HepG2 (cell line): ENCODE results near the gene ODC1. TPM values are rescaled to one million over a fixed set of nuclear protein-coding genes. Genes with fewer than 3 reads are reported as not detected.

Experiments used
- ELF4 ChIP-seq: sonication (generic); formaldehyde crosslinking; IDR thresholded peaks from 2 replicates; pipeline ENCODE4 v1.5.0; 2020; ENCODE audit warnings: missing genetic modification reagents, mild to moderate bottlenecking, moderate library complexity, borderline replicate concordance
- GABPB1 ChIP-seq: IDR thresholded peaks from 2 replicates; pipeline ENCODE4 v1.6.1; 2016; ENCODE audit warnings: mild to moderate bottlenecking, missing genetic modification reagents, moderate library complexity, missing compliant biosample characterization
- HHEX ChIP-seq: IDR thresholded peaks from 2 replicates; pipeline ENCODE4 v1.6.1; 2016; ENCODE audit warnings: control low read depth
- MXD4 ChIP-seq: IDR thresholded peaks from 2 replicates; pipeline ENCODE4 v1.6.1; 2016; ENCODE audit warnings: mild to moderate bottlenecking, missing biosample characterization, missing genetic modification reagents
- NR1H2 ChIP-seq: sonication (generic); formaldehyde crosslinking; IDR thresholded peaks from 2 replicates; pipeline ENCODE4 v1.8.1; 2022; ENCODE audit warnings: low read depth, missing genetic modification reagents, borderline replicate concordance
- NR2F1 ChIP-seq, 2 experiments: fragments of 450-650 bp in 1 of 2; formaldehyde crosslinking in 1 of 2; IDR thresholded peaks; 2 replicates each; pipeline versions ENCODE4 v1.5.0 to v1.6.1; 2016 to 2020; ENCODE audit warnings: mild to moderate bottlenecking in 1 of 2, missing compliant biosample characterization in 1 of 2, missing genetic modification reagents in 1 of 2, moderate library complexity in 1 of 2
- PHF8 ChIP-seq: sonication (generic); formaldehyde crosslinking; IDR thresholded peaks from 2 replicates; pipeline ENCODE4 v1.5.0; 2020; ENCODE audit warnings: missing genetic modification reagents
- RFX1 ChIP-seq: fragments of 450-650 bp; IDR thresholded peaks from 2 replicates; pipeline ENCODE4 v1.6.1; 2017
- SOX6 ChIP-seq, 2 experiments: fragments of 450-650 bp in 1 of 2; sonication (generic) in 1 of 2; formaldehyde crosslinking in 1 of 2; IDR thresholded peaks; 2 replicates each; pipeline versions ENCODE4 v1.4.0 to v1.6.1; 2017 to 2020; ENCODE audit warnings: antibody characterized with exemption in 1 of 2, mild to moderate bottlenecking in 1 of 2, missing genetic modification reagents in 1 of 2
- SP140L ChIP-seq: sonication (generic); formaldehyde crosslinking; IDR thresholded peaks from 2 replicates; pipeline ENCODE4 v1.4.0; 2020; ENCODE audit warnings: missing genetic modification reagents, borderline replicate concordance
- TBL1XR1 ChIP-seq: fragments of 150-350 bp; IDR thresholded peaks from 2 replicates; pipeline ENCODE4 v1.6.1; 2014; ENCODE audit warnings: borderline replicate concordance, low read length; ENCODE audit not compliant: partially characterized antibody
- TSC22D2 ChIP-seq: sonication (generic); formaldehyde crosslinking; IDR thresholded peaks from 2 replicates; pipeline ENCODE4 v1.5.1; 2020; ENCODE audit warnings: missing genetic modification reagents, mild to moderate bottlenecking, borderline replicate concordance
- ZBTB7A ChIP-seq: sonication (generic); formaldehyde crosslinking; IDR thresholded peaks from 2 replicates; pipeline ENCODE4 v1.8.0; 2022; ENCODE audit warnings: mild to moderate bottlenecking, missing genetic modification reagents
- ZNF335 ChIP-seq: sonication (generic); formaldehyde crosslinking; IDR thresholded peaks from 2 replicates; pipeline ENCODE4 v1.4.0; 2020; ENCODE audit warnings: missing genetic modification reagents
- ZNF33A ChIP-seq: sonication (generic); formaldehyde crosslinking; IDR thresholded peaks from 2 replicates; pipeline ENCODE4 v1.5.1; 2020; ENCODE audit warnings: missing genetic modification reagents, mild to moderate bottlenecking, moderate library complexity, borderline replicate concordance
- ZNF367 ChIP-seq: sonication (generic); formaldehyde crosslinking; IDR thresholded peaks from 2 replicates; pipeline ENCODE4 v1.4.0; 2020; ENCODE audit warnings: missing genetic modification reagents, borderline replicate concordance
- ZNF446 ChIP-seq: sonication (generic); formaldehyde crosslinking; IDR thresholded peaks from 2 replicates; pipeline ENCODE4 v1.5.0; 2020; ENCODE audit warnings: mild to moderate bottlenecking, missing genetic modification reagents
- polyA plus RNA-seq, 8 experiments: library from polyadenylated mRNA; depleted of rRNA in 3 of 8; stranded (reverse) in 7 of 8; unstranded in 1 of 8; fragments of >200 nt; fragmentation: Illumina TruSeq in 4 of 8; extraction: Trizol in 4 of 8; gene quantifications; 2 replicates each; pipeline versions ENCODE4 v1.2.1 to v1.2.3, GENCODE V29; 2011 to 2016; ENCODE audit warnings: low read depth in 4 of 8, missing spikeins in 1 of 8, mixed read lengths in 1 of 8; ENCODE audit not compliant: insufficient read depth in 1 of 8
- total RNA-seq, 5 experiments: library from RNA; depleted of rRNA; stranded (reverse); fragments of >200 nt; fragmentation: Illumina TruSeq; extraction: Trizol; gene quantifications; 2 replicates each; pipeline ENCODE4 v1.2.3, GENCODE V29; 2016; ENCODE audit warnings: low read depth in 1 of 5
- TF ChIP-seq, protein P1 (sequence below): conservative IDR thresholded peaks from 2 replicates; pipeline ENCODE4 v1.6.1; 2018; ENCODE audit warnings: missing genetic modification reagents
- TF ChIP-seq, protein P2 (sequence below): IDR thresholded peaks from 2 replicates; pipeline ENCODE4 v1.4.0; 2020; ENCODE audit warnings: mild to moderate bottlenecking, missing genetic modification reagents
- TF ChIP-seq, protein P3 (sequence below): sonication (generic); formaldehyde crosslinking; IDR thresholded peaks from 2 replicates; pipeline ENCODE4 v1.5.0; 2020; ENCODE audit warnings: missing genetic modification reagents
- TF ChIP-seq, protein P4 (sequence below): IDR thresholded peaks from 2 replicates; pipeline ENCODE4 v1.6.1; 2016; ENCODE audit warnings: missing compliant biosample characterization, missing genetic modification reagents, borderline replicate concordance
- TF ChIP-seq, protein P5 (sequence below): sonication (generic); formaldehyde crosslinking; IDR thresholded peaks from 2 replicates; pipeline ENCODE4 v1.8.0; 2022; ENCODE audit warnings: missing genetic modification reagents, low read depth, mild to moderate bottlenecking, borderline replicate concordance

ODC1 gene
- total and polyA plus RNA-seq, 2 of the 13 experiments (the other 11 are each of a cell fraction or from before 2014, with no cell fraction given), result 142 to 371 TPM

DNA sequence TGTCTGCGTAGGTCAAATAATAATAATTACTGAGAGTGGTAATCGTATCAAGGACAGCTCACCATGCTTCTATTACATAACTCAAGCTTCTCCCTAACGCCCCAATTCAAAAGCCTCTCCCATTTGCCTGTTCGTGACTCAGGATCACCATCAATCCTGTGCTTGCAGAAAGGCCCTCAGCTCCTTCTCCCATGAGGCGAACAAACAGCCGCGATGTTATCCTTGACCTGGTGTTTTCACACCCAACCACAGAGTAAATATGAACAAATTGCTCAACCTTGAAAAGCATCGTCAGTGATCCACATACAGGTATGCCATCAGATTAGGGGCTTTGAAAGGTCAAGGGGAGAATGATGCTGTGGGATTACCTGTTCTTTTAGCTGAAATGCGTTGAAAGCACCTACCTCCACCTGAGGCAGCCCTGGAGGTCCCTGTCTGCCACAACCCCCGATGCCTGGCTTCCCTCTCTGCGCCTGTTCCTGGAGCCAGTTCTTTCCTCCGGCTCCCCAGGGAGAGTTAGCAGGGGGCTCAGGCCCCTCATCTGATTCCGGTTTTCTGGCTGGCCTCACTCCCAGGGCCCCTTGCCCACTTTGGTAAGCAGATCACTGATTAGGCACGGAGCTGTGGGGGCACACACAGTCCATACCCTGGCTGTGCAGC, 39.1 kb upstream of the ODC1 start (continued):
- TF ChIP-seq, protein P1, sequence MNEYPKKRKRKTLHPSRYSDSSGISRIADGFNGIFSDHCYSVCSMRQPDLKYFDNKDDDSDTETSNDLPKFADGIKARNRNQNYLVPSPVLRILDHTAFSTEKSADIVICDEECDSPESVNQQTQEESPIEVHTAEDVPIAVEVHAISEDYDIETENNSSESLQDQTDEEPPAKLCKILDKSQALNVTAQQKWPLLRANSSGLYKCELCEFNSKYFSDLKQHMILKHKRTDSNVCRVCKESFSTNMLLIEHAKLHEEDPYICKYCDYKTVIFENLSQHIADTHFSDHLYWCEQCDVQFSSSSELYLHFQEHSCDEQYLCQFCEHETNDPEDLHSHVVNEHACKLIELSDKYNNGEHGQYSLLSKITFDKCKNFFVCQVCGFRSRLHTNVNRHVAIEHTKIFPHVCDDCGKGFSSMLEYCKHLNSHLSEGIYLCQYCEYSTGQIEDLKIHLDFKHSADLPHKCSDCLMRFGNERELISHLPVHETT (CRISPR knock-in tag), result no peak
- peak; percentile 96 for TF ChIP-seq HHEX (CRISPR knock-in tag)
- TF ChIP-seq TSC22D2 (CRISPR knock-in tag), result 0 out of 2 replicates have a peak, but pooled peaks have one; percentile 74
- TF ChIP-seq PHF8 (CRISPR knock-in tag), result no peak
- TF ChIP-seq TBL1XR1, result peak; percentile 71
- peak; percentile 51; the same call in 1 of the 2 replicates for TF ChIP-seq ZNF446 (CRISPR knock-in tag)
- peak; percentile 45; the same call in 1 of the 2 replicates for TF ChIP-seq ZNF335 (CRISPR knock-in tag)
- no peak for TF ChIP-seq RFX1
- TF ChIP-seq SP140L (CRISPR knock-in tag), result 0 out of 2 replicates have a peak, but pooled peaks have one; percentile 66
- TF ChIP-seq ELF4 (CRISPR knock-in tag), result 0 out of 2 replicates have a peak, but pooled peaks have one; percentile 41
- TF ChIP-seq ZBTB7A, result peak; percentile 77; the same call in 1 of the 2 replicates
- TF ChIP-seq SOX6 (IDR thresholded peaks at IDR 0.05), result no peak
- peak; percentile 79 for TF ChIP-seq SOX6 (CRISPR knock-in tag; IDR thresholded peaks at IDR 0.05)
- TF ChIP-seq NR1H2 (CRISPR knock-in tag), result no peak
- TF ChIP-seq, protein P2, sequence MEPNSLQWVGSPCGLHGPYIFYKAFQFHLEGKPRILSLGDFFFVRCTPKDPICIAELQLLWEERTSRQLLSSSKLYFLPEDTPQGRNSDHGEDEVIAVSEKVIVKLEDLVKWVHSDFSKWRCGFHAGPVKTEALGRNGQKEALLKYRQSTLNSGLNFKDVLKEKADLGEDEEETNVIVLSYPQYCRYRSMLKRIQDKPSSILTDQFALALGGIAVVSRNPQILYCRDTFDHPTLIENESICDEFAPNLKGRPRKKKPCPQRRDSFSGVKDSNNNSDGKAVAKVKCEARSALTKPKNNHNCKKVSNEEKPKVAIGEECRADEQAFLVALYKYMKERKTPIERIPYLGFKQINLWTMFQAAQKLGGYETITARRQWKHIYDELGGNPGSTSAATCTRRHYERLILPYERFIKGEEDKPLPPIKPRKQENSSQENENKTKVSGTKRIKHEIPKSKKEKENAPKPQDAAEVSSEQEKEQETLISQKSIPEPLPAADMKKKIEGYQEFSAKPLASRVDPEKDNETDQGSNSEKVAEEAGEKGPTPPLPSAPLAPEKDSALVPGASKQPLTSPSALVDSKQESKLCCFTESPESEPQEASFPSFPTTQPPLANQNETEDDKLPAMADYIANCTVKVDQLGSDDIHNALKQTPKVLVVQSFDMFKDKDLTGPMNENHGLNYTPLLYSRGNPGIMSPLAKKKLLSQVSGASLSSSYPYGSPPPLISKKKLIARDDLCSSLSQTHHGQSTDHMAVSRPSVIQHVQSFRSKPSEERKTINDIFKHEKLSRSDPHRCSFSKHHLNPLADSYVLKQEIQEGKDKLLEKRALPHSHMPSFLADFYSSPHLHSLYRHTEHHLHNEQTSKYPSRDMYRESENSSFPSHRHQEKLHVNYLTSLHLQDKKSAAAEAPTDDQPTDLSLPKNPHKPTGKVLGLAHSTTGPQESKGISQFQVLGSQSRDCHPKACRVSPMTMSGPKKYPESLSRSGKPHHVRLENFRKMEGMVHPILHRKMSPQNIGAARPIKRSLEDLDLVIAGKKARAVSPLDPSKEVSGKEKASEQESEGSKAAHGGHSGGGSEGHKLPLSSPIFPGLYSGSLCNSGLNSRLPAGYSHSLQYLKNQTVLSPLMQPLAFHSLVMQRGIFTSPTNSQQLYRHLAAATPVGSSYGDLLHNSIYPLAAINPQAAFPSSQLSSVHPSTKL (CRISPR knock-in tag), result peak; percentile 98
- no peak for TF ChIP-seq ZNF33A (CRISPR knock-in tag)
- TF ChIP-seq ZNF367, result no peak
- TF ChIP-seq, protein P3, sequence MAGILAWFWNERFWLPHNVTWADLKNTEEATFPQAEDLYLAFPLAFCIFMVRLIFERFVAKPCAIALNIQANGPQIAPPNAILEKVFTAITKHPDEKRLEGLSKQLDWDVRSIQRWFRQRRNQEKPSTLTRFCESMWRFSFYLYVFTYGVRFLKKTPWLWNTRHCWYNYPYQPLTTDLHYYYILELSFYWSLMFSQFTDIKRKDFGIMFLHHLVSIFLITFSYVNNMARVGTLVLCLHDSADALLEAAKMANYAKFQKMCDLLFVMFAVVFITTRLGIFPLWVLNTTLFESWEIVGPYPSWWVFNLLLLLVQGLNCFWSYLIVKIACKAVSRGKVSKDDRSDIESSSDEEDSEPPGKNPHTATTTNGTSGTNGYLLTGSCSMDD (CRISPR knock-in tag), result no peak
- TF ChIP-seq MXD4 (CRISPR knock-in tag), result peak; percentile 42; the same call in 1 of the 2 replicates
- TF ChIP-seq, protein P4, sequence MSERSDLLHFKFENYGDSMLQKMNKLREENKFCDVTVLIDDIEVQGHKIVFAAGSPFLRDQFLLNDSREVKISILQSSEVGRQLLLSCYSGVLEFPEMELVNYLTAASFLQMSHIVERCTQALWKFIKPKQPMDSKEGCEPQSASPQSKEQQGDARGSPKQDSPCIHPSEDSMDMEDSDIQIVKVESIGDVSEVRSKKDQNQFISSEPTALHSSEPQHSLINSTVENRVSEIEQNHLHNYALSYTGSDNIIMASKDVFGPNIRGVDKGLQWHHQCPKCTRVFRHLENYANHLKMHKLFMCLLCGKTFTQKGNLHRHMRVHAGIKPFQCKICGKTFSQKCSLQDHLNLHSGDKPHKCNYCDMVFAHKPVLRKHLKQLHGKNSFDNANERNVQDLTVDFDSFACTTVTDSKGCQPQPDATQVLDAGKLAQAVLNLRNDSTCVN (CRISPR knock-in tag), result no peak
- TF ChIP-seq, protein P5, sequence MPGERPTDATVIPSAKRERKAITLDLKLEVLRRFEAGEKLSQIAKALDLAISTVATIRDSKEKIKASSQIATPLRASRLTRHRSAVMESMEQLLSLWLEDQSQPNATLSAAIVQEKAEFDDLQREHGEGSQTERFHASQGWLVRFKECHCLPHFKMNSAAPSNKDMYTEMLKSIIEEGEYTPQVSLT (CRISPR knock-in tag), result no peak
- peak; percentile 41; the same call in 1 of the 2 replicates for TF ChIP-seq GABPB1 (CRISPR knock-in tag)
- peak; percentile 96 to 98 for TF ChIP-seq NR2F1 (CRISPR knock-in tag; IDR thresholded peaks at IDR 0.05)
